ENCODE results near the gene TDRD7.

The TDRD7 gene, protein sequence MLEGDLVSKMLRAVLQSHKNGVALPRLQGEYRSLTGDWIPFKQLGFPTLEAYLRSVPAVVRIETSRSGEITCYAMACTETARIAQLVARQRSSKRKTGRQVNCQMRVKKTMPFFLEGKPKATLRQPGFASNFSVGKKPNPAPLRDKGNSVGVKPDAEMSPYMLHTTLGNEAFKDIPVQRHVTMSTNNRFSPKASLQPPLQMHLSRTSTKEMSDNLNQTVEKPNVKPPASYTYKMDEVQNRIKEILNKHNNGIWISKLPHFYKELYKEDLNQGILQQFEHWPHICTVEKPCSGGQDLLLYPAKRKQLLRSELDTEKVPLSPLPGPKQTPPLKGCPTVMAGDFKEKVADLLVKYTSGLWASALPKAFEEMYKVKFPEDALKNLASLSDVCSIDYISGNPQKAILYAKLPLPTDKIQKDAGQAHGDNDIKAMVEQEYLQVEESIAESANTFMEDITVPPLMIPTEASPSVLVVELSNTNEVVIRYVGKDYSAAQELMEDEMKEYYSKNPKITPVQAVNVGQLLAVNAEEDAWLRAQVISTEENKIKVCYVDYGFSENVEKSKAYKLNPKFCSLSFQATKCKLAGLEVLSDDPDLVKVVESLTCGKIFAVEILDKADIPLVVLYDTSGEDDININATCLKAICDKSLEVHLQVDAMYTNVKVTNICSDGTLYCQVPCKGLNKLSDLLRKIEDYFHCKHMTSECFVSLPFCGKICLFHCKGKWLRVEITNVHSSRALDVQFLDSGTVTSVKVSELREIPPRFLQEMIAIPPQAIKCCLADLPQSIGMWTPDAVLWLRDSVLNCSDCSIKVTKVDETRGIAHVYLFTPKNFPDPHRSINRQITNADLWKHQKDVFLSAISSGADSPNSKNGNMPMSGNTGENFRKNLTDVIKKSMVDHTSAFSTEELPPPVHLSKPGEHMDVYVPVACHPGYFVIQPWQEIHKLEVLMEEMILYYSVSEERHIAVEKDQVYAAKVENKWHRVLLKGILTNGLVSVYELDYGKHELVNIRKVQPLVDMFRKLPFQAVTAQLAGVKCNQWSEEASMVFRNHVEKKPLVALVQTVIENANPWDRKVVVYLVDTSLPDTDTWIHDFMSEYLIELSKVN

DNA sequence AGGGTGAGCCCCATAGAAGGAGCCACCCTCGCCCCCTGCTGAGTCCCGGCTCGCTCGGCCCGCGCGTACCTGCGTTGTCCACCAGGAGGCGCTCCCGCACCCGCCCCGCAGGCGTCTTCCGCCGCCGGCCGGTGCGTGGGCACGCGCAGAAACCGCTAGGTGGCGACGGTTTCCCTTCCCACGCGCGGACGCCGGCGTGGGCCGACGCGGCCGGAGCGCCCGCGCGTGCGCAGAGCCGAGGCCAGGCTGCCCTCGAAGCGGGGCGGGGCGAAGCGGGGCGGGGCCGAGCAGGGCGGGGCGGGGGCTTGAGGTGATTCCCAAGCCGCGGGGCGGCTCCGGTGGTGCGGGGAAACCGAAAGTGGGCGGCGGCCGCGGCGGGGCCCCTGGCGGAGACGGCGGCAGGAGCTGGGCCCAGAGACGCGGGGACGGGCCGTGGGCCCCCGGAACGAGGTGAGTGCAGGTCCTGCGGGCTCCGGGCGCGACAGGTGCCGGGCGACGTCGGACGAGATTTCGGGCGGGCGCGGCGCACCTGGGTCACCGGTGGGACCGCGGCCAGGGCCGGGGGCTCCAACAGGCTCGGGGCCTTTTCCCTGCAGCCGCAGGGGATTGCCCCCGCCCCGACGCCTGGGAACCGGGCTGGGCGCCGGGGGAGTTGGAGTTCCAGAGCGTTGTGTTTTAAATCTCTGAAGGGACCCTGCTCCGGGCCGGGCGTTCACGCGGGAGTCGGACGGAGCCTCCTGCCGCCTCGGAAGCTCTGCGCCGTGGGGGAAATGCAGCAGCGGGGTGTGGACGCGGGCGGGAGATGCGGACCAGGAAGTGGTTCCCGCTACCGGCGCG is at the start of gene TDRD7:
Gene TDRD7, plus strand, starts transcription at position 308 of the 837 bp plus-strand sequence. CDS start 16,370 bp downstream, outside the sequence.
- peak; percentile 93 for DNase-seq

DNA sequence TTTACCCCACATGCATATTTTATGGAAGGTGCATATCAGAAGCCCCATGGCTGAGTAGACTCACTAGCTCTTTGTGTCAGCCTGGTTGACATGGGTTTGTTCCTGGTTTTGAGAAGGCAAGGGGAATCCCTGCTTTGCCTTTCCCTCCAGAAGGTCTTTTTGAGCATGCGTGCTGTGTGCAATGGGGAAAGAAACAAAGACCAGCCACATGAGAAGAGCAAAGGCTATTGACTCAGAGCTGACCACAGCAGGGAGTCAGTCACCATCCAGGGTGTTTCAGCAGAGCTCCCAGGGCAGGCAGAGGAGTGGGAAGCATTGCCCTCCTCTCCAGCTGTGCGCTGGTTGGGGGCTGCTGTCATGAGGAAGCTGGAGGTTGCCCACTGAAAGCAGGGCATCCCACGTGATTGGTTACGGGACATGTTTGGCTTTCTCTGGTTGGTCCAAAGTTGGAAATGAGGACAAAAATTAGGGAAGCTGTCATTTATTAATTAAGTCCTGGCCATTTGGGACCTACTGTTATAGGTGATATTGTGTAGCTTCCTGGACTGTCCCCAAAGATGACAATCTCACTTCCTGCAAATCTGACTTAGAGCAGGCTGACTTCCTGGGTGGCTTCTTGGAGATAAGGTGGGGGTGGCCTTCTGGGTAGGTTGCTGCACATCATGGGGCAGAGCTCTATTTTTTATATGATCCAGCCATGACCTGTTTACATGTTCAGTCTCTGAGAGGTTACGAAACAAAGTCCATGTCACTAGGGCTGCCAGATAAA is 48.9 kb upstream of the TDRD7 start:
- no peak for DNase-seq

DNA sequence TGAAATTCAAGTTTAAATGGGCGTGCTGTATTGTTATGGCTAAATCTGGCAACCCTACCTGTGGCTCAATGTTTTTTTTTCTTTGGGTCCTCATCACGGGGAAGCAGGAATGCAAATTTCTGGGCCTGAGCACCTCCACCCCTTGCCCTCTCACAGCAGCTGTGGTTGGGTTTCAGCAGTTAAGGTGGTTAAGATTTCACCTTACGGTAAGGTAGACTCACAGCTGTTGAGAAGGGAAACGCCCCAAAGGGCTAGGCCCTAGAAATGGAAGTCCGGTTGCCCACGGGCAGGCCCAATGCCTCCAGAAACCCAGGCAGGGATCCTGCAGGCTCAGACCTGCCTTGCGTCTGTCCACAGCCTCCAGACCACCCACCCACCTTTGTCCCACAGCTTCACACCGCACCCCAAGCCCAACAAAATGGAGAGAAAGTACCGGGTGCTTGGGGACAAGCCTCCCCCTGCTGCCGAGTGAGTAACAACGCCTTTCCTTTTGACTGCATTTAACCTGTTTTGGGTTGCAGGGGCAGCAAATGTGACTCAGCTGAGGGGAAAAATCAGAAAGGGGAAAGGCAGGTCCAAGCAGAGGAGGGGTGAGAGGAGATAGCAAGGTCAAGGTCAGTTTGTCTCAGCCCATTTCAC is 48.1 kb upstream of the TDRD7 start:
- no peak for DNase-seq

DNA sequence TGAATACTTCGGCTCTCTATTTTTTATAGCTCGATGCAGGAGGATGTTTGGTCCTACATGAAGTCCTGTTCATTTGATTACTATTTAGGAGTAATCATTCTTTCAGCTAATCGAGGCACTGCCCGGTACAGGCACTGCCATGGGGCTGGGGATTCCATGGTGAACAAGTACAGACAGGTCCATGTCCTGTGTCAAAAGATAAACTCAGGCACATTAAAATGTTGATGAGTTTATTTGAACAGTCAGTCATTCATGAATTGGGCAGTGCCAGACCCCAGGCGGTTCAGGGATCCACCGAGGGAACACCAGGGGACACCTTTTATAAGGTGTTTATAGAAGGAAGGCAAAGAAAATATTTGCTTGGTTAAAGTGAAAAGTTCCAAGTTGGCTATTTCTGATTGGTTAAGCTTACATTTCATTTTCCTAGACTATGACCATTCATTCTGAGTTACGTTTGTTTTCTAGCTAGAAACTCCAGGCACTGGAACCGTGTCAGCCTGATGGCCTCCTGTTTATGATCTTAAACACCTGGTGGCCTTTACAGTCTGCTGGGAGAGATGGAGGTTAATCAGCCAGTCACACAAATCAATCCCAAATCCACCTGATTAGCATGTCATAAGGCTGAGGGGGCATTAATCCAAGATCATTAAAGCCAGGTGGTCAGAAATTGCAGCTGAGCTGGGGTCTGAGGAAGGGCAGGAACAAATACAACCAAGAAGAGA is 47.0 kb upstream of the TDRD7 start:
- no peak for DNase-seq

DNA sequence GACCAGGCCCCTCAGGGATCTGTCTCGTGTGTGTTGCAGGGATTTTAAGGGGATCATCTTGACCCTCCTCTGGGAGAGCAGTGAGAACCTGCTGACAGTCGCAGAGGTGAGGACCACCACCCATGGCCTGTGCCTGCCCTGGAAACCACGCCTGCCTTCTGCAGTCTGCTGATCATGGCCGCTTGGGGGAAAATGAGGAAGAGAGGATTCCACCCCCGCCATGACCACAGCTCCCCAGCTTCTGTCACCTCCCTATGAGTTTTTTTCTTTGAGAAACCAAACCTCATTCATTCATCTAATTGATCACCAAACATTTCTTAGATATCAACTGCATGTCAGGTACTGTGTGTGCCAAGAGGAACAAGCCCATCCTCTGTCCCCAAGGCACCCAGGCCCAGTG is 46.3 kb upstream of the TDRD7 start:
- DNase-seq, result no peak

DNA sequence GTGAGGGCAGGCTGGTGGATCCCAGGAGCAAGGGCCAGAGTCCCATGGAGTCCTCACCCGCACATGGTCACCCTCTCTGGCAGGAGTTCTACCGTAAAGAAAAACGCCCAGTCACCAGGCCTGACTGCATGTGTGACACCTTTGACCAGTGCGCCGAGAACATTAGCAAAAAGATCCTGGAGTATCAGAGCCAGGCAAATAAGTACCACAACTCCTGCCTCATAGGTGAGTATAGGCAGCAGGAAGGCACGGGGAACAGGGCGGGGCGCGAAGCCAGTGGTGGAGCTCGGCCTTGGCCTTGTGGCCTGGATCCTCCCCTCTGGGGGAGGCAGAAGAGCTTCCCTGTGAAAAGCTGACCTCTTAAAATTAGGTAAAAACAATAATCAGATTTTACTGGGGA is 45.4 kb upstream of the TDRD7 start:
- no peak for DNase-seq

DNA sequence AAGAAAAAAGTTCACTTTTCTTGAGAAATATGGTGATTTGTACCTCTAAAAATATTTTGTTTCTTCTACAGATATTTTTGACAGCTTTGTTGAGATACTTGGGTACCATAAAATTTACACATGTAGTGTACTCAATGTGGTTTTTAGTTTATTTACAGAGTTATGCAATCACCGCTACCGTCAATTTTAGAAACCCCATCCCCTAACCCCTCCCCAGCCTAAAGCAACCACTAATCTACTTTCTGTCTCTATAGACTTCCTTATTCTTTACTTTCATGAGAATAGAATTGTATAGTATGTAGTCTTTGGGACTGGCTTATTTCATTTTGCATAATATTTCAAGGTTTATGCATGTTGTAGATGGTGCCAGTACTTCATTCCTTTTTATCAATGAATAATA is 45.0 kb upstream of the TDRD7 start:
- no peak for DNase-seq

DNA sequence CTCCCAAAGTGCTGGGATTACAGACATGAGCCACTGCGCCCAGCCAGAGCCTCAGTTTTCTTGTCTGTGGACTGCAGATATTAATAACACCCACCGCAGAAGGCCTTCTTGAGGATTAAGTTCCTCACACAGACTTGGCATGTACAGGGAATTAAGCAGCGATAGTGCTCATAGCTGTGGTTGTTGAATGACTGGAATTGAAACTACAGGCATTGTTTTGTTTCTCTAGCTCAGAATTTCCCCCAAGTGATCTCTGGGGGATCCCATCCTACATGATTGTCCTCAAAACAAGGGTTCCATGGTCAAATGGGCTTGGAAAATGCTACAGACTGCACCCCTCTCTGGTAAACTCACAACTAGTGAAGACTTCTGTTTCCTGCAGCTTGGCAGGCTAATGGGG is 44.2 kb upstream of the TDRD7 start:
- DNase-seq, result no peak

DNA sequence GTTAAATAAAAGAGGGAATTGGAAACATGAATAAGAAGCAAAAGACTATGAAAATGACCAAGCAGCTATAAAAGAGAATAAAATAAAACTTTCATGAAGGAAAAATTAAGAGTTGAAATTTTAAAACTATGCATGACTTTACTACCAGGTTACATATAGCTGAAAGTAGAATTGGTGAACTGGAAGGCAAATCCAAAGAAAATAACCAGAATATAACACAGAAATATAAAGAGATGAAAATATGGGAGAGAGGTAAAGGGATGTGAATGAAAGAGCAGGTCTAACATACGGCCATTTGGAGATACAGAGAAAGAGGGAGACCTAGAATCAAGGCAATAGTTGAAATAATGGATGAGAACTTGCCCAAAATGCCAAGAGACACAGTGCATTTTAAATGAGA is 42.9 kb upstream of the TDRD7 start:
- DNase-seq, result no peak

DNA sequence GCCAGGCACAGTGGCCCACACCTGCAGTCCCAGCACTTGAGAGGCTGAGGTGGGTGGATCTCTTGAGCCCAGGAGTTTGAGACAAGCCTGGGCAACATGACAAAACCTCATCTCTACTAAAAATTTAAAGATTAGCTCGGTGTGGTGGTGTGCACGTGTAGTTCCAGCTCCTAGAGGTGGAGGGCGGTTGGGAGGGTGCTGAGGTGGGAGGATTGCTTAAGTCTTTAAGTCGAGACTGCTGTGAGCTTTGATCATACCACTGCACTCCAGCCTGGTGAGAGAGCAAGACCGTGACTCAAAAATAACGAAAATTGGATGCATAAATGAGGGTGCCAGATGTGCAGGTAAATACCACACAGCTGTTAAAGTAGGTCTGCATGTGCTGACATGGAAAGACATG is 39.3 kb upstream of the TDRD7 start:
- no peak for DNase-seq

DNA sequence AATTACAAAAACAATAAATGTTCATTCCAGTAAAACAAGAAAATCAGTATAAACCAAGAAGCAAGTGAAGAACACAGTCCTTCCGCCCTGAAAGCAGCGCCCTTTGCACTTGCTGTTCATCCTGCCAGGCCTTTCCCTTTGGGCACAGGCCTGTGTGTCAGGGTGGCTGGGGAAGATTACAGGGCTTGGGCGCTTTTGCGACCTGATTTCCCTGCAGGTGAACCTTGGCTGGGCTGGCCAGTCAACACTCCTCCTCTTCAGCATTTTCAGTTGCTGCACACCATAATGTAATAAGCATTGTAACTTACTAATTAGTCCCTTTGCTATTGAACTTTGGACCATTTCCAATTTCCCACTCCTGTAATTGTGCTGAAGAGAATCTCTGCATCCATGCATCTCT is 38.6 kb upstream of the TDRD7 start:
- DNase-seq, result no peak

DNA sequence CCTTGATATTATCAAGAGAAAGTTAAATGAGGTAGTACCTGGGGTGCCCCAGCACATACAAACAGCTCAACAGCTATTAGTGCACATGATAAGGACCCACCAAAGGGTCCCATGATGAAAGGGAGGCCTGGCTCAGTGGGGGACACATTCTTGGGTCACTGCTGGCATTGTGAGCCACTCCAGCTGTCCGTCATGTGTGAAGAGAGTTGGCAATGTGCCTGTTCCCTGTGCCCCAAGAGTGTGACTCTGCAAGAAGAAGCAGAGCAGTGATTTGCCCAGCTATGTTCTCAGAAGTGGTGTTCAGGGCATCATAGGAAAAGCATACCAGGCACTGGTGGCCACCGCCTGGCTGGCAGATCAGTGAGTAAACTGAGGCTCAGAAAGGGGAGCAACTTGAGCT is 37.1 kb upstream of the TDRD7 start:
- DNase-seq, result no peak

DNA sequence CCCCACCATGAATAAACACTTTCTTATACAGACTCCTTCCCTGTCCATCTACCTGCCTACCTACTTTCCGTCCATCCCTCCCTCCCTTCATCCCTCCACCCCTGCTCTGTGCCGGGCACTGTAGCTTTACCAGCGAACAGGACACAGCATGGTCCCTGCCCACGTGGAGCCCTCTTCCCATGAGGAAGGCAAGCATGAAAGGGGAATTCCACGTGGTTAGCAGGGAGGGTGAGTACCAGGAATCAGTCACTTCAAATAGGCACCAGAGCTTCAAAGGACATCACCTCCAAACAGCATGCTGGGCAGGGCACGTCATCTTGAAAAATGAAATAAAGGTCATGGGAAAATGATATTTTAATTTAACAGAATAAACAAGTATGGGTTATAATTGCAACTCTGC is 35.0 kb upstream of the TDRD7 start:
- DNase-seq, result no peak

DNA sequence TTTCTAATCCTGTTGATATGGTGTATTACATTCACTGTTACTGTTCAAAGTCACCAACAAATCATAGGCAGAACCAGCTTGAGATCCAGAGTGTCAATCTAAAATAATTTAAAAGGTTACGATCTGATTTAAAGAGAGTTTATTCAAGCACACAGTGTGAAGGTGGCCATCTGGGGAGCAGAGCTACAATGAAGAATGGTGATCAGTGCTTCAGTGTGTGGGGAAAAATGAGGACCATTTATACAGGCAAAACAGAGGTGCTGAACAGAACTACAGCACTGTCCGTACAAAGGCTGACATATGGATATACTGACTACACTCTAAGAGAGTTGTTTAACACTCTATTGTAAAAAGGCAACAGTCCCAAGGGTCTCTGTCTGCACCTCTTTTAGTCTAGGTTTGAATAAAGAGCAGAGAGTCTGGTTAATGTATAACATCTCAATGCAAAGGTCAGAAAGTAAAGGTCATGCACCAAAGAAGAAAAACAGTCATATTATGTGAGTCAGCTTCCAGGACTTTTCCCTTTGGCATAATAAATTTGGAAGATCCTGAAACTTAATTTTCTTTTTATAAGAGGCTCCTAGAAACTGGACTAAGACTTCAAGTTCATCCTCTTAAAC is 29.7 kb upstream of the TDRD7 start:
- no peak for DNase-seq

DNA sequence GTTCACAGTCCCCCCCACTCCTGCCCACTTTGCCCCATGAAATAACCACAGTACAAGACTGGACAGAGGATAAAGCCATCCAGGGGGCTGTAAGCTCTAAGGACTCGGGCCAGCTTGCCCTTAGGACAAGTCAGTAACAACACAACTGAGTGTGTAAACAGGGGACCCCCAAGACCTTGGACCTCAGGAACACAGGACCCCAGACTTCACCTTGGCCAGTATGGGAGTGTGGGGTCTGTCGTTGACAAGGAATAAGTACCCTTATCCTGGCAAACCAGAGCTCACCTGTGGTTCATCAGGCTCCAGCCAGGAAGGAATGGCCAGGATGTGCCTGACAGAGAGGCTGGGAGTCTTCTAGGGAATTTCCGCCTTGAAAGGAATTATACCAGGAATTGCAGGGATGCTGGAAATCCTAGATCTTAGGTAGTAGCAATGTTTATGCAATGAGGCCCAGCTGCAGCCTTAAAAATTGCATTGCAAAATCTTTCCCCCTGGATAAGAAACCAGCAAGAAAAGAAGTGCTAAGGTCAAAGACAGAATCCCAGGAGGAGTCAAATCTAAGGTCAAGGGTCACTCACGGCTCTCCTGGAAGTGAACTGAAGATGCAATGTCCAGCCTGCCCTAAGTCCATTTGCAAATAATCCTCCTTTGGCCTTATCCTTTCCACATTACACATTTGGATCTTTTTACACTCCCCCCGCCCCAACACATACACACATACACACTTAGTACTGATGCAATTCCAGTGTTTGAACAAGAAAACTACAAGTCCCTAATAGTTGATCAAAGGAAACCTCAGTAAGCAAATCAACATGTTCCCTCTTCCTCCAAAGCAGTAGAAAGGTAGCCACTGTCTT is 27.3 kb upstream of the TDRD7 start:
- DNase-seq, result no peak

DNA sequence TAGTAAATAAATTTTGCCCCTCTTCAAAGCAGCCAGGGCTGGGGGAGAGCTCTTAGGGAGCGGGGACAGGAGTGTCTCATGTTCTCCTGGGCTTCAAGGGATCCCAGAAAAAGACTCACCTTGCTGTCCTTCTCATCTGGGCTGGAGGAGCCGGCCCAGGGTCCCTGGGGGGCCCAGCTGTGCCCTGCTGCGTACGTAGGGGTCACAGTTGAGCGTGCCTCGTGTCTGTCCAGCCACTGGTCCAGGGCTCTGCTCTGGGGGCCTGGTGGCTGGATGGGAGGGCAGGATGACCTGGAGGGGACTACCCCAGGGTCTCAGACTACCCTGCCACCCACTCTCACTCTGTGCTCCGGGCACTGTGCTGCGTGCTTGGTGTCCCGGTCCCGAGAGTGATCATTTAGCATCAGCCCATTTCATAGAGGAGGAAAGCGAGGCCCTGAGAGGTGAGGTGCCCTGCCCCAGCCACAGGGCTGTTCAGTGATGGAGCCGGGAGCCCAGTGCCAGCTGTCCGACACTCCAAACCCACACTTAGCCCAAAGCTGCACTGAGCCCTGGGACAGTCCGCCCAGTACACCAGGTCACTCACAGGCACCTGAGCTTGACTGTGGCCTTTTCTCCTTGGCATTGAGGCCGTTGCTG is 26.2 kb upstream of the TDRD7 start:
- no peak for DNase-seq

DNA sequence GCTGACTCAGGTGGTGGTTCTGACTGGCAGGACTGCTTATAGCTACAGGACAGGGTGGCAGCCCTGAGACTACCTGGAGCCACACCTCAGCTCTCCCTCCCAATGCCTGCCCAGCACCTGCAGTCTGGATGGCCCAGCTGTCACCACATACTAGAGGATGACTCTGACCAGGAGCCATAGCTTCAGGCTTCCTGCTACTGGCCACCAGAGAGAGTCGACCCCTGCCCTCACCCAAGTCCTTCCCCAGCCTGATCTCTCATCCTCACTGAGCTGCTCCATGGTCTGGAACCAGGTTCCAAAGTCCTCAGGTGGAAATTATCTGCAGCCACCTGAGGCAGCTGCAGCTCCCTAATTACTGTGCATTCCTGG is 25.6 kb upstream of the TDRD7 start:
- no peak for DNase-seq

DNA sequence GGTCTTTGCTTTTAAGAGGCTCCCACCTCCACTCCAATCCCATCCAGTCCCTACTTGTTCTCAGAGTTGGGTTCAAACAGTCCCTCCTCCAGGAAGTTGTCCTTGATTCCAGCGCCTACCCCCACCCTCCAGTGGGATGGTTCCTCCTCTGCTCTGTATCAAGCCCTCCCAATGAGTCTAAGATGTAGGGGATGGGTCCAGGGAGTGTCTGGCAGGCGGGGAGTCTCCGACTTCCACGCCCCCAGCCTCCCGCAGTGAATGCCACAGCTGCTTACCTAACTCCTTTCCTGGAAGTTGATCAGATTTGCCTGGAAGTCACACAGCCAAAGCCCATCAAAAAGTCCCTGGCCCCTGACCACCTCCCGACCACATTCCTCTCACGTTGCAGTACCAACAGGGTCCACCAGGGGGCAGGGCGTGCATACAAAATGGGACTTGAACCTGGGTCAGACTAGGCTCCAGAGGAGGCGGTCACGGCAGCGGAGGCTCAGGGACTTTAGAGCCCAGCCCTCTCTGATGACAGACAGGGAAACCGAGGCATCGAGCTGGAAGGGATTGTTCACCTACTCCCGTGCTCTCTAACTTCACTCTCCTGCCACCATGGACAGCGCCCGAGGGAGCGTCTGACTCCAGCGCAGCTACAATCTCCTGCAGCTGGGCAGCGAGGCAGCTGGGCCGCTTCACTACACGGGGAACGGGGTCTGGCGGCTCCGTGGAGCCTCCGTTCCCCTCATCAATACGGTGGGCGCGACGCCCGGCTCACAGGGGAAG is 25.0 kb upstream of the TDRD7 start:
- peak; percentile 58 to 59 for DNase-seq

Measured in CD4-positive, alpha-beta T cell treated with Interleukin-4 for 1 hour (primary cell).